ENCODE results near the gene CYTH3.
"Not testable (repeated sequence)": the region's sequence is repeated elsewhere in the genome, so short reads cannot be mapped to it uniquely, and the experiment has no call there.

Gene CYTH3

GRCh38 chr7:6256677-6257535 is 15.5 kb downstream of the CYTH3 start:
- DNase-seq, result no peak

GRCh38 chr7:6256109-6256483 is 16.3 kb downstream of the CYTH3 start:
- DNase-seq, result no peak

- DNase-seq, result no peak
Observed at GRCh38 chr7:6254866-6255265, 17.6 kb downstream of the CYTH3 start.

- no peak for DNase-seq
Observed at GRCh38 chr7:6252748-6253147, 19.7 kb downstream of the CYTH3 start.

- no peak for DNase-seq
Observed at GRCh38 chr7:6252341-6252746, 20.1 kb downstream of the CYTH3 start.

- DNase-seq, result no peak
Observed at GRCh38 chr7:6251653-6252052, 20.8 kb downstream of the CYTH3 start.

GRCh38 chr7:6250364-6250833 is 22.0 kb downstream of the CYTH3 start:
- DNase-seq, result no peak

- no peak for DNase-seq
Observed at GRCh38 chr7:6249043-6249442, 23.4 kb downstream of the CYTH3 start.

- DNase-seq, result no peak
Observed at GRCh38 chr7:6248581-6248980, 23.8 kb downstream of the CYTH3 start.

GRCh38 chr7:6246251-6246917 is 26.0 kb downstream of the CYTH3 start:
- DNase-seq, result no peak

- DNase-seq, result no peak
Observed at GRCh38 chr7:6244021-6244420, 28.4 kb downstream of the CYTH3 start.

GRCh38 chr7:6243168-6243567 is 29.3 kb downstream of the CYTH3 start:
- no peak for DNase-seq

- no peak for DNase-seq
Observed at GRCh38 chr7:6242561-6242960, 29.9 kb downstream of the CYTH3 start.

GRCh38 chr7:6241607-6241973 is 30.8 kb downstream of the CYTH3 start:
- no peak for DNase-seq

- no peak for DNase-seq
Observed at GRCh38 chr7:6238309-6238925, 34.0 kb downstream of the CYTH3 start.

GRCh38 chr7:6237730-6238129 is 34.7 kb downstream of the CYTH3 start:
- DNase-seq, result no peak

- no peak for DNase-seq
Observed at GRCh38 chr7:6237011-6237410, 35.4 kb downstream of the CYTH3 start.

- no peak for DNase-seq
Observed at GRCh38 chr7:6235029-6235871, 37.2 kb downstream of the CYTH3 start.

GRCh38 chr7:6234384-6234783 is 38.0 kb downstream of the CYTH3 start:
- DNase-seq, result no peak

- DNase-seq, result no peak
Observed at GRCh38 chr7:6232534-6232933, 39.9 kb downstream of the CYTH3 start.

GRCh38 chr7:6232116-6232515 is 40.3 kb downstream of the CYTH3 start:
- no peak for DNase-seq

GRCh38 chr7:6231184-6231583 is 41.2 kb downstream of the CYTH3 start:
- no peak for DNase-seq

- DNase-seq, result not testable (repeated sequence)
Observed at GRCh38 chr7:6229284-6229683, 43.1 kb downstream of the CYTH3 start.

All from NCI-H774 (cell line).